Measurements from ENCODE around the gene COL12A1. TPM values are rescaled to one million over a fixed set of nuclear protein-coding genes. Genes with fewer than 3 reads are reported as not detected.

COL12A1 gene
- total RNA-seq, 4 donors from 2014 or later = 17.2 to 30.5 (median 22.4) TPM

- TF ChIP-seq POLR2A (IDR thresholded peaks at IDR 0.05) (no peak), CTCF (IDR thresholded peaks at IDR 0.05 in 4 of 5, conservative IDR thresholded peaks at IDR 0.05 in 1 of 5) (no peak)
- Histone ChIP-seq H3K27ac (no peak overlapping the region), H3K4me3 (no peak overlapping the region), H3K4me1 (no peaks in the 10 kb centered on the region), H3K27me3 (no peaks in the 10 kb centered on the region), H3K36me3 (no peaks in the 10 kb centered on the region), H3K9me3 (no peaks in the 10 kb centered on the region)
- ATAC-seq (no peak), DNase-seq (no peak)
- intact Hi-C loops (cut with DNase I; ENCODE audit: low total_unique reads) (no loop called here), in situ Hi-C loops (cut with MboI; ENCODE audit: low sequenced_read_pairs in 4 of 4) (no loop called here)
These were observed 115.3 kb downstream of the COL12A1 start for GRCh38 chr6:75090576-75090975.

- in situ Hi-C loops (cut with MboI; ENCODE audit: low sequenced_read_pairs in 4 of 4) (no loop called here), intact Hi-C loops (cut with DNase I; ENCODE audit: low total_unique reads) (no loop called here)
- Histone ChIP-seq H3K4me3 (no peak overlapping the region), H3K36me3 (no peaks in the 10 kb centered on the region), H3K9me3 (no peaks in the 10 kb centered on the region), H3K4me1 (no peaks in the 10 kb centered on the region), H3K27me3 (no peaks in the 10 kb centered on the region), H3K27ac (no peak overlapping the region)
- DNase-seq = no peak
- no peak for ATAC-seq
- no peak for TF ChIP-seq POLR2A (IDR thresholded peaks at IDR 0.05)
- no peak for TF ChIP-seq CTCF (IDR thresholded peaks at IDR 0.05 in 4 of 5, conservative IDR thresholded peaks at IDR 0.05 in 1 of 5)
These were observed 115.9 kb downstream of the COL12A1 start for GRCh38 chr6:75089921-75090320.

- Histone ChIP-seq H3K4me3 (no peak overlapping the region), H3K36me3 (no peaks in the 10 kb centered on the region), H3K27me3 (no peaks in the 10 kb centered on the region), H3K9me3 (no peaks in the 10 kb centered on the region), H3K4me1 (no peaks in the 10 kb centered on the region), H3K27ac (no peak overlapping the region)
- ATAC-seq (no peak), DNase-seq (no peak)
- in situ Hi-C loops (cut with MboI; ENCODE audit: low sequenced_read_pairs in 4 of 4) = no loop called here
- TF ChIP-seq POLR2A (IDR thresholded peaks at IDR 0.05) = no peak
- no peak for TF ChIP-seq CTCF (IDR thresholded peaks at IDR 0.05 in 4 of 5, conservative IDR thresholded peaks at IDR 0.05 in 1 of 5)
- intact Hi-C loops (cut with DNase I; ENCODE audit: low total_unique reads) = no loop called here
These were observed 116.5 kb downstream of the COL12A1 start for GRCh38 chr6:75089151-75089897.

DNA sequence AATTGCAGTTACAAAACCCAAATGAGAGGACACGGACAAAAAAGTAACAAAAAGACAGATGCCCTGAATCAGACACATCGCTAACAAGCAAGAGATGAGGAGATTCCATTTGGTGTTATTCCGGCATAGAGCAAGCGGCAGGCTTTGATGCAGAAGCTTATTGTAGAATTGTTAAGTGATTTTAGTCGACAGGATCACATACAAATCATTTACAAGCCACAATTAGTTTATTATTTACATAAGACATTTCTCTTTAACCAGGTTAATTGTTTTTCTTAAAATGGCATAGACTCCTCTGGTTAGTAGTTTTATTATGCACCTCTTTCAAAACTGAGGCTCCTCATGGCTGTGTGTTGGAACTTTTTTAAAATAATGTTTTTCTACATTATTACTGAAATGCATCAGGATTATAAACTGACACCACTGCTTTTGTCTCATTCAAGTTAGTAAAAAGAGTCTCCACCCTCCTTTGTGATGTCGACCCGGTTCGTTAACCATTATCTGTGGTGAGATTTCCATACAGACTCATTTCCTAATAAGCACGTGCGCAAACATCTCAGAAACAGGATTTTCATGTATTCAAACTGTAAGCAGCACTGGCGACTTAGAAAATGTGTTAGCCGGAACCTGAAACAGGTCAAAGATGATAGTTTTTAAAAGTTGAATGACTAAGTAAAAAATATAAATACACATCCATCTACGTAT lies 119.8 kb downstream of the COL12A1 start:
- intact Hi-C loops (cut with DNase I; ENCODE audit: low total_unique reads) = no loop called here
- in situ Hi-C loops (cut with MboI; ENCODE audit: low sequenced_read_pairs in 4 of 4) = no loop called here
- Histone ChIP-seq H3K9me3 (no peaks in the 10 kb centered on the region), H3K4me1 (no peaks in the 10 kb centered on the region), H3K27ac (no peak overlapping the region), H3K4me3 (no peak overlapping the region), H3K27me3 (no peaks in the 10 kb centered on the region), H3K36me3 (no peaks in the 10 kb centered on the region)
- no peak for TF ChIP-seq POLR2A (IDR thresholded peaks at IDR 0.05)
- no peak for TF ChIP-seq CTCF (IDR thresholded peaks at IDR 0.05 in 4 of 5, conservative IDR thresholded peaks at IDR 0.05 in 1 of 5)
- ATAC-seq = no peak
- DNase-seq = no peak

Data from gastrocnemius medialis (tissue), 4 donors.